HG03039 (cell line): ENCODE results near the gene MACROD2.
"Not testable (repeated sequence)": the region's sequence is repeated elsewhere in the genome, so short reads cannot be mapped to it uniquely, and the experiment has no call there.

Experiments
- ATAC-seq: cut with Tn5 transposase; IDR thresholded peaks from one replicate; pipeline ENCODE4 v1.9.1; 2021; ENCODE audit warnings: mild to moderate bottlenecking, moderate library complexity; ENCODE audit not compliant: unreplicated experiment

The MACROD2 gene

GRCh38 chr20:14451458-14451857 lies 456.1 kb downstream of the MACROD2 start:
- no peak for ATAC-seq

- ATAC-seq: no peak
Measured at GRCh38 chr20:14453259-14453658, 457.9 kb downstream of the MACROD2 start.

GRCh38 chr20:14454296-14454695 lies 459.0 kb downstream of the MACROD2 start:
- ATAC-seq: no peak

GRCh38 chr20:14467104-14467827 lies 471.9 kb downstream of the MACROD2 start:
- ATAC-seq: not testable (repeated sequence)

- ATAC-seq: no peak
Measured at GRCh38 chr20:14470231-14470899, 475.0 kb downstream of the MACROD2 start.

- no peak for ATAC-seq
Measured at GRCh38 chr20:14470977-14471661, 475.8 kb downstream of the MACROD2 start.

- ATAC-seq: no peak
Measured at GRCh38 chr20:14477125-14477524, 481.8 kb downstream of the MACROD2 start.

GRCh38 chr20:14478126-14478525 lies 482.8 kb downstream of the MACROD2 start:
- ATAC-seq: no peak

GRCh38 chr20:14481863-14482262 lies 486.5 kb downstream of the MACROD2 start:
- no peak for ATAC-seq

GRCh38 chr20:14488212-14488611 lies 492.9 kb downstream of the MACROD2 start:
- no peak for ATAC-seq

GRCh38 chr20:14488756-14489479 lies 493.6 kb downstream of the MACROD2 start:
- no peak for ATAC-seq

GRCh38 chr20:14489544-14489943 lies 494.2 kb downstream of the MACROD2 start:
- no peak for ATAC-seq

GRCh38 chr20:14491436-14491835 lies 496.1 kb downstream of the MACROD2 start:
- ATAC-seq: no peak

GRCh38 chr20:14493408-14493807 lies 498.1 kb downstream of the MACROD2 start:
- ATAC-seq: no peak

GRCh38 chr20:14494355-14494754 lies 499.0 kb downstream of the MACROD2 start:
- no peak for ATAC-seq

GRCh38 chr20:14495066-14495465 lies 499.8 kb downstream of the MACROD2 start:
- ATAC-seq: no peak

GRCh38 chr20:14497004-14497403 lies 501.7 kb downstream of the MACROD2 start:
- ATAC-seq: no peak

GRCh38 chr20:14498772-14499171 lies 503.5 kb downstream of the MACROD2 start:
- no peak for ATAC-seq

GRCh38 chr20:14505476-14505875 lies 510.2 kb downstream of the MACROD2 start:
- ATAC-seq: no peak

- no peak for ATAC-seq
Measured at GRCh38 chr20:14507711-14508110, 512.4 kb downstream of the MACROD2 start.

- ATAC-seq: no peak
Measured at GRCh38 chr20:14510341-14510740, 515.0 kb downstream of the MACROD2 start.
